Stomach smooth muscle (tissue), 2 donors: ENCODE measurements around the gene SIVA1.

Source experiments
- H3K27ac ChIP-seq: one replicate; pipeline ENCODE4 v1.7.0; 2013; ENCODE audit warnings: mild to moderate bottlenecking, low read length, inconsistent platforms
- H3K27me3 ChIP-seq, 2 donors: one replicate each; pipeline ENCODE4 v1.7.0; 2013; ENCODE audit warnings: low read length in 2 of 2; ENCODE audit not compliant: insufficient read depth in 2 of 2, control insufficient read depth in 1 of 2
- H3K36me3 ChIP-seq, 2 donors: one replicate each; pipeline ENCODE4 v1.7.0; 2013; ENCODE audit warnings: low read length in 2 of 2; ENCODE audit not compliant: control insufficient read depth in 2 of 2, insufficient read depth in 2 of 2
- H3K4me1 ChIP-seq: one replicate; pipeline ENCODE4 v1.7.0; 2013; ENCODE audit warnings: low read length; ENCODE audit not compliant: control insufficient read depth, insufficient read depth
- H3K4me3 ChIP-seq, 2 donors: one replicate each; pipeline ENCODE4 v1.7.0; 2013; ENCODE audit warnings: low read length in 2 of 2
- H3K9ac ChIP-seq, 2 donors: one replicate each; pipeline ENCODE4 v1.7.0; 2013; ENCODE audit warnings: low read length in 2 of 2, mild to moderate bottlenecking in 1 of 2
- H3K9me3 ChIP-seq, 2 donors: one replicate each; pipeline ENCODE4 v1.7.0; 2013; ENCODE audit warnings: low read length in 2 of 2; ENCODE audit not compliant: control insufficient read depth in 2 of 2
- donor health status: healthy.
- donor health status: Pancreatic carcinoma.

SIVA1 gene, protein sequence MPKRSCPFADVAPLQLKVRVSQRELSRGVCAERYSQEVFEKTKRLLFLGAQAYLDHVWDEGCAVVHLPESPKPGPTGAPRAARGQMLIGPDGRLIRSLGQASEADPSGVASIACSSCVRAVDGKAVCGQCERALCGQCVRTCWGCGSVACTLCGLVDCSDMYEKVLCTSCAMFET

DNA sequence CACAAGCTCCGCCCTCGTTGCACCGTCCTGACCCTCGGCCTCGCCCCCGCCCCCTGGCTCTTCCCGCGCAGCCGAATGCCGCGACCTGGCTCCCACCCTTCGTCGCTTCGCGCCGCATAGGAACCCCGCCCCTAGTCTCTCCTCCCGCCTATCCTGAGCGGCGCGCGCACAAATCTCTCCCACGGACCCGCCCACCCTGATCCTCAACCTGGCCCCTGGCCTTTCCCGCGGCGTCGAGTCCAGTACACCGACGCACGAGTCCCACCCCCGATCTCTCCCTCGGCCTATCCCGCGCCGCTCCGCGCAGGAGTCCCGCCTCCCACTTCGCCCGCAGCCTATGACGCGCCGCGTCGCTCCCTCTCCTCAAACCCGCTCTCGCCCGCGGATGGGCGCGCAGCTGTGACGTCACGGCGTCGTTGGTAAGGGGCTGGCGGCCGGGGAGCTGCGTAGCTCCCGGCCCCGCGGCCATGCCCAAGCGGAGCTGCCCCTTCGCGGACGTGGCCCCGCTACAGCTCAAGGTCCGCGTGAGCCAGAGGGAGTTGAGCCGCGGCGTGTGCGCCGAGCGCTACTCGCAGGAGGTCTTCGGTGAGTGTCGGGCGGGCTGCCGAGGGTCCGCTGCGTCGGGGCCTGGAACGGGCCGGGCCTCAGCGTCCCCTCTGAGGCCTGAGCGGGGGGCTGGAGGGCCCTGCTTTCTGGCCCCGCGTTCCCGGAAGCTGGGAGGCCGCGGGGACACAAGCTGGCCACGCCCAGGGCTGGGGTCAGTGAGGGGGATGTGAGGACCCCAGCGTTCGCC is at the start of gene SIVA1:
TSS of gene SIVA1 (plus strand) at position 413 of the 793 bp plus-strand sequence. CDS start at position 468, 55 bp downstream.
- H3K27me3 ChIP-seq: no peaks in the 10 kb centered on the region
- H3K9me3 ChIP-seq: no peaks in the 10 kb centered on the region
- H3K4me3 ChIP-seq: peak within 1 kb of the TSS; percentile 69 to 94
- peak within 1 kb of the TSS; percentile 84 to 92 for H3K9ac ChIP-seq
- H3K27ac ChIP-seq: peak within 1 kb of the TSS; percentile 80
- peaks cover 25 to 26% of the 10 kb centered on the region in 2 donors for H3K36me3 ChIP-seq
- peaks cover 38% of the 10 kb centered on the region for H3K4me1 ChIP-seq

- Histone ChIP-seq H3K27ac (no peak overlapping the region), H3K4me1 (peaks cover 31% of the 10 kb centered on the region), H3K4me3 (no peak overlapping the region), H3K9ac (no peak overlapping the region), H3K9me3 (no peaks in the 10 kb centered on the region), H3K27me3 (no peaks in the 10 kb centered on the region), H3K36me3 (peaks cover 5 to 12% of the 10 kb centered on the region in 2 donors)
Measured at GRCh38 chr14:104703269-104703668, 49.7 kb upstream of the SIVA1 start.

DNA sequence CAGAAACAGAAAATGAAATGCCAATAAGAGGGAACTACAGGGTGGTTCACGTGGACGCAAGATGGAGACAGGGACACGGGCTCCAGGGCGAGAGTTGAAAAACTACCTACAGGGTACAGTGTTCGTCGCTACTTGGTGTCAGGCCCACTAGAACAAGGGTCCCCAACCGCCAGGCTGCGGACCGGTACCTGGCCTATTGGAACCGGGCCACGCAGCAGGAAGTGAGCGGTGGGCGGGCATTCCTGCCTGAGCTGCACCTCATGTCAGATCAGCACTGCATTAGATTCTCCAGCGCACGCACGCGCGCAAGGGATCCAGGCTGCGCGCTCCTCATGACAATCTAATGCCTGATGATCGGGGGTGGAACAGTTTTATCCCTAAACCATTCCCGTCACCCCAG is 48.7 kb upstream of the SIVA1 start:
- Histone ChIP-seq H3K4me1 (peaks cover 29% of the 10 kb centered on the region), H3K9ac (no peak overlapping the region), H3K36me3 (peaks cover 5 to 12% of the 10 kb centered on the region in 2 donors), H3K9me3 (no peaks in the 10 kb centered on the region), H3K27ac (no peak overlapping the region), H3K4me3 (no peak overlapping the region), H3K27me3 (no peaks in the 10 kb centered on the region)

- Histone ChIP-seq H3K27me3 (no peaks in the 10 kb centered on the region), H3K9me3 (no peaks in the 10 kb centered on the region), H3K36me3 (peaks cover 5 to 13% of the 10 kb centered on the region in 2 donors), H3K9ac (no peak overlapping the region), H3K4me3 (no peak overlapping the region), H3K4me1 (peaks cover 16% of the 10 kb centered on the region), H3K27ac (no peak overlapping the region)
Measured at GRCh38 chr14:104705340-104706047, 47.5 kb upstream of the SIVA1 start.

GRCh38 chr14:104706733-104707607 is 46.0 kb upstream of the SIVA1 start:
- no peak overlapping the region for H3K4me3 ChIP-seq
- H3K4me1 ChIP-seq: peaks cover 12% of the 10 kb centered on the region
- H3K9me3 ChIP-seq: no peaks in the 10 kb centered on the region
- no peaks in the 10 kb centered on the region for H3K27me3 ChIP-seq
- no peak overlapping the region for H3K9ac ChIP-seq
- no peak overlapping the region for H3K27ac ChIP-seq
- H3K36me3 ChIP-seq: peaks cover 5 to 19% of the 10 kb centered on the region in 2 donors

- Histone ChIP-seq H3K27ac (no peak overlapping the region), H3K9me3 (no peaks in the 10 kb centered on the region), H3K9ac (no peak overlapping the region), H3K36me3 (peaks cover 5 to 25% of the 10 kb centered on the region in 2 donors), H3K4me3 (no peak overlapping the region), H3K4me1 (peaks cover 12% of the 10 kb centered on the region), H3K27me3 (no peaks in the 10 kb centered on the region)
Measured at GRCh38 chr14:104707608-104708595, 45.0 kb upstream of the SIVA1 start.

GRCh38 chr14:104708606-104709268 is 44.2 kb upstream of the SIVA1 start:
- H3K36me3 ChIP-seq: peaks cover 9 to 23% of the 10 kb centered on the region in 2 donors
- H3K4me3 ChIP-seq: no peak overlapping the region
- H3K27ac ChIP-seq: no peak overlapping the region
- no peaks in the 10 kb centered on the region for H3K9me3 ChIP-seq
- no peak overlapping the region for H3K9ac ChIP-seq
- no peaks in the 10 kb centered on the region for H3K27me3 ChIP-seq
- peaks cover 12% of the 10 kb centered on the region for H3K4me1 ChIP-seq

DNA sequence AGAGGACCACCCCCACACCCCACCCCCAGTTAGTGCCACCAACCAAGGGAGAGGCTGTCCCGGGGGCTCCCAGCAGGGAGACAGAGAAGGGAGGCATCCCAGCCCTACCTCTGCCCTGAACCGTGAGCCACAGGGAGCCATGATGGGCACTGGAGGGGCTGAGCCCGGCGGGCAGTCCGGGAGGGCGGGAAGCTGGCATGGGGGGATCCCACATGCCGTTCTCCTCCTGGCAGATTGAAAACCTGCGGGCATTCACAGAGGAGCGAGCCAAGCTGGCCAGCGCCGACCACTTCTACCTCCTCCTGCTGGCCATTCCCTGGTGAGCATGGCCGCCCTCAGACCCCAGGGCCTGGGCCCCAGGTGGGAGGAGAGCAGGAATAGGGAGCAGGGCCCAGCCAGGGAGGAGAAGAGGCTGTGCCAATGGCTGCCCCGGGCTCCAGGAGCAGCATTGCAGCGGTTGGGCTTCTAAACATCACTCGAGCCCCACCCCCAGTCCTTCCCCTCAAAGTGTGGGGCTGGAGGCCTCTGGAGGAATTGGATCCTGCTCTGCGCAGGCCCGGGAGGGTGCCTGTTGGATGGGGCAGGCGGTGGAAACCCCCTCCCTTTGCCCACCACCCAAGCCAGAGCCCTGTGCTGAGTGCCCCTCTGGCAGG is 43.4 kb upstream of the SIVA1 start:
- Histone ChIP-seq H3K27me3 (no peaks in the 10 kb centered on the region), H3K36me3 (peaks cover 6 to 23% of the 10 kb centered on the region in 2 donors), H3K27ac (no peak overlapping the region), H3K9ac (no peak overlapping the region), H3K4me3 (no peak overlapping the region), H3K4me1 (peaks cover 12% of the 10 kb centered on the region), H3K9me3 (no peaks in the 10 kb centered on the region)
